ENCODE measurements around the gene AZI2.

The AZI2 gene

DNA sequence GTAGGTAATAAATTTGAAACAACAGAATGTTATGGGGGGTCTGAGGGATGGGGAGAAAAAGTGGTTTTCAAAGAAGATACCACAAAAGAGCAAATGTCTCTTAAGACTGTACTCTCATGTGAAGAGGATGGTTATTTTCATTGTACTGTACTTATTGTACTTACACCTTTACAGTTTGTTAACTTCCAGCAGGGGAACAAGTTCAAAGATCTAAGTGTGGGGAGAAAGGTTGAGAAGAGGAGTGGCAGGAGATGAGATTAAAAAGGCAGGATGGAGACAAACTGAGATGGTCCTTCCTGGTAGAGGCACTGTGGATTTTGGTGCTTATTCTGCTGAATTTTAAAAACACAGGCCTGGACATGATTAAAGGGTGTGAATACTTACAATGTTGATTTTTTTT, 5.5 kb downstream of the AZI2 start:
- Histone ChIP-seq H3K27ac (ENCODE audit: extremely low read depth, low read depth, low read length) (no peak overlapping the region), H3K4me1 (ENCODE audit: control insufficient read depth, insufficient read depth, low read length) (no peaks in the 10 kb centered on the region), H3K4me3 (ENCODE audit: low read depth, low read length) (no peak overlapping the region), H3K36me3 (ENCODE audit: control insufficient read depth in 2 of 2, insufficient read depth in 1 of 2, low read length in 2 of 2) (peaks cover 0 to 19% of the 10 kb centered on the region in 2 experiments), H3K9me3 (ENCODE audit: control insufficient read depth, insufficient read depth, low read depth, low read length) (no peaks in the 10 kb centered on the region)
- ChIA-PET POLR2A (no interaction called here), CTCF (no interaction called here)
- TF ChIP-seq ZNF311 (tag by site-specific recombination; IDR thresholded peaks at IDR 0.05; ENCODE audit: borderline replicate concordance) (no peak), ZNF776 (tag by site-specific recombination; IDR thresholded peaks at IDR 0.05; ENCODE audit: borderline replicate concordance) (no peak), KLF8 (tag by site-specific recombination; IDR thresholded peaks at IDR 0.05) (no peak), IKZF3 (tag by site-specific recombination; IDR thresholded peaks at IDR 0.05) (no peak), GLI4 (tag by site-specific recombination; IDR thresholded peaks at IDR 0.05) (no peak), SCRT2 (tag by site-specific recombination; IDR thresholded peaks at IDR 0.05) (no peak), ZNF600 (tag by site-specific recombination; IDR thresholded peaks at IDR 0.05) (no peak), ZIC2 (tag by site-specific recombination; IDR thresholded peaks at IDR 0.05) (no peak), KLF1 (tag by site-specific recombination; IDR thresholded peaks at IDR 0.05) (no peak), ZNF658 (tag by site-specific recombination; IDR thresholded peaks at IDR 0.05) (no peak), ZBTB17 (tag by site-specific recombination; IDR thresholded peaks at IDR 0.05) (no peak), ZNF473 (tag by site-specific recombination; IDR thresholded peaks at IDR 0.05) (no peak), TCF7L2 (IDR thresholded peaks at IDR 0.05; ENCODE audit: borderline replicate concordance, low read depth, low read length) (no peak), ZNF707 (tag by site-specific recombination; IDR thresholded peaks at IDR 0.05) (no peak)
- TF ChIP-seq, protein P1, sequence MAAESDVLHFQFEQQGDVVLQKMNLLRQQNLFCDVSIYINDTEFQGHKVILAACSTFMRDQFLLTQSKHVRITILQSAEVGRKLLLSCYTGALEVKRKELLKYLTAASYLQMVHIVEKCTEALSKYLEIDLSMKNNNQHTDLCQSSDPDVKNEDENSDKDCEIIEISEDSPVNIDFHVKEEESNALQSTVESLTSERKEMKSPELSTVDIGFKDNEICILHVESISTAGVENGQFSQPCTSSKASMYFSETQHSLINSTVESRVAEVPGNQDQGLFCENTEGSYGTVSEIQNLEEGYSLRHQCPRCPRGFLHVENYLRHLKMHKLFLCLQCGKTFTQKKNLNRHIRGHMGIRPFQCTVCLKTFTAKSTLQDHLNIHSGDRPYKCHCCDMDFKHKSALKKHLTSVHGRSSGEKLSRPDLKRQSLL (tag by site-specific recombination; IDR thresholded peaks at IDR 0.05): no peak
- TF ChIP-seq, protein P2, sequence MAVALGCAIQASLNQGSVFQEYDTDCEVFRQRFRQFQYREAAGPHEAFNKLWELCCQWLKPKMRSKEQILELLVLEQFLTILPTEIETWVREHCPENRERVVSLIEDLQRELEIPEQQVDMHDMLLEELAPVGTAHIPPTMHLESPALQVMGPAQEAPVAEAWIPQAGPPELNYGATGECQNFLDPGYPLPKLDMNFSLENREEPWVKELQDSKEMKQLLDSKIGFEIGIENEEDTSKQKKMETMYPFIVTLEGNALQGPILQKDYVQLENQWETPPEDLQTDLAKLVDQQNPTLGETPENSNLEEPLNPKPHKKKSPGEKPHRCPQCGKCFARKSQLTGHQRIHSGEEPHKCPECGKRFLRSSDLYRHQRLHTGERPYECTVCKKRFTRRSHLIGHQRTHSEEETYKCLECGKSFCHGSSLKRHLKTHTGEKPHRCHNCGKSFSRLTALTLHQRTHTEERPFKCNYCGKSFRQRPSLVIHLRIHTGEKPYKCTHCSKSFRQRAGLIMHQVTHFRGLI (tag by site-specific recombination; IDR thresholded peaks at IDR 0.05): no peak
- TF ChIP-seq, protein P3, sequence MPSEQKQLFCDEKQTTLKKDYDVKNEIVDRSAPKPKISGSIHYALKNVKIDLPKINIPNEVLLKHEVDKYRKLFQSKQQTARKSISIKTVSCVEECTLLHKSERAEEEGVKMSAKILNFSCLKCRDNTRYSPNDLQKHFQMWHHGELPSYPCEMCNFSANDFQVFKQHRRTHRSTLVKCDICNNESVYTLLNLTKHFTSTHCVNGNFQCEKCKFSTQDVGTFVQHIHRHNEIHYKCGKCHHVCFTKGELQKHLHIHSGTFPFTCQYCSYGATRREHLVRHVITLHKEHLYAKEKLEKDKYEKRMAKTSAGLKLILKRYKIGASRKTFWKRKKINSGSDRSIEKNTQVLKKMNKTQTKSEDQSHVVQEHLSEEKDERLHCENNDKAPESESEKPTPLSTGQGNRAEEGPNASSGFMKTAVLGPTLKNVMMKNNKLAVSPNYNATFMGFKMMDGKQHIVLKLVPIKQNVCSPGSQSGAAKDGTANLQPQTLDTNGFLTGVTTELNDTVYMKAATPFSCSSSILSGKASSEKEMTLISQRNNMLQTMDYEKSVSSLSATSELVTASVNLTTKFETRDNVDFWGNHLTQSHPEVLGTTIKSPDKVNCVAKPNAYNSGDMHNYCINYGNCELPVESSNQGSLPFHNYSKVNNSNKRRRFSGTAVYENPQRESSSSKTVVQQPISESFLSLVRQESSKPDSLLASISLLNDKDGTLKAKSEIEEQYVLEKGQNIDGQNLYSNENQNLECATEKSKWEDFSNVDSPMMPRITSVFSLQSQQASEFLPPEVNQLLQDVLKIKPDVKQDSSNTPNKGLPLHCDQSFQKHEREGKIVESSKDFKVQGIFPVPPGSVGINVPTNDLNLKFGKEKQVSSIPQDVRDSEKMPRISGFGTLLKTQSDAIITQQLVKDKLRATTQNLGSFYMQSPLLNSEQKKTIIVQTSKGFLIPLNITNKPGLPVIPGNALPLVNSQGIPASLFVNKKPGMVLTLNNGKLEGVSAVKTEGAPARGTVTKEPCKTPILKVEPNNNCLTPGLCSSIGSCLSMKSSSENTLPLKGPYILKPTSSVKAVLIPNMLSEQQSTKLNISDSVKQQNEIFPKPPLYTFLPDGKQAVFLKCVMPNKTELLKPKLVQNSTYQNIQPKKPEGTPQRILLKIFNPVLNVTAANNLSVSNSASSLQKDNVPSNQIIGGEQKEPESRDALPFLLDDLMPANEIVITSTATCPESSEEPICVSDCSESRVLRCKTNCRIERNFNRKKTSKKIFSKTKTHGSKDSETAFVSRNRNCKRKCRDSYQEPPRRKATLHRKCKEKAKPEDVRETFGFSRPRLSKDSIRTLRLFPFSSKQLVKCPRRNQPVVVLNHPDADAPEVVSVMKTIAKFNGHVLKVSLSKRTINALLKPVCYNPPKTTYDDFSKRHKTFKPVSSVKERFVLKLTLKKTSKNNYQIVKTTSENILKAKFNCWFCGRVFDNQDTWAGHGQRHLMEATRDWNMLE (tag by site-specific recombination; conservative IDR thresholded peaks at IDR 0.05; ENCODE audit: low read depth): no peak
- TF ChIP-seq, protein P4, sequence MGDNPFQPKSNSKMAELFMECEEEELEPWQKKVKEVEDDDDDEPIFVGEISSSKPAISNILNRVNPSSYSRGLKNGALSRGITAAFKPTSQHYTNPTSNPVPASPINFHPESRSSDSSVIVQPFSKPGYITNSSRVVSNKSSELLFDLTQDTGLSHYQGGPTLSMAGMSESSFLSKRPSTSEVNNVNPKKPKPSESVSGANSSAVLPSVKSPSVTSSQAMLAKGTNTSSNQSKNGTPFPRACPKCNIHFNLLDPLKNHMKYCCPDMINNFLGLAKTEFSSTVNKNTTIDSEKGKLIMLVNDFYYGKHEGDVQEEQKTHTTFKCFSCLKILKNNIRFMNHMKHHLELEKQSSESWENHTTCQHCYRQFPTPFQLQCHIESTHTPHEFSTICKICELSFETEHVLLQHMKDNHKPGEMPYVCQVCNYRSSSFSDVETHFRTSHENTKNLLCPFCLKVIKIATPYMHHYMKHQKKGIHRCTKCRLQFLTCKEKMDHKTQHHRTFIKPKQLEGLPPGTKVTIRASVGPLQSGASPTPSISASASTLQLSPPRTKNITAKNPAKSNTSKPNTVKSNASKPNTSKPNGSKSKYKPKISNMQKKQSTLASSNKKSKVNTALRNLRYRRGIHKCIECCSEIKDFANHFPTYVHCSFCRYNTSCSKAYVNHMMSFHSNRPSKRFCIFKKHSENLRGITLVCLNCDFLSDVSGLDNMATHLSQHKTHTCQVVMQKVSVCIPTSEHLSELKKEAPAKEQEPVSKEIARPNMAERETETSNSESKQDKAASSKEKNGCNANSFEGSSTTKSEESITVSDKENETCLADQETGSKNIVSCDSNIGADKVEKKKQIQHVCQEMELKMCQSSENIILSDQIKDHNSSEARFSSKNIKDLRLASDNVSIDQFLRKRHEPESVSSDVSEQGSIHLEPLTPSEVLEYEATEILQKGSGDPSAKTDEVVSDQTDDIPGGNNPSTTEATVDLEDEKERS (tag by site-specific recombination; IDR thresholded peaks at IDR 0.05): no peak
